OCI-M2 (cell line): Measurements from ENCODE around the gene NELL2.
"Not testable (repeated sequence)": the region's sequence is repeated elsewhere in the genome, so short reads cannot be mapped to it uniquely, and the experiment has no call there.

Experiments used
- DNase-seq: peaks from one replicate; lab custom pipeline; 2025; ENCODE audit not compliant: unreplicated experiment; lab: John Stamatoyannopoulos, UW

NELL2 gene

DNA sequence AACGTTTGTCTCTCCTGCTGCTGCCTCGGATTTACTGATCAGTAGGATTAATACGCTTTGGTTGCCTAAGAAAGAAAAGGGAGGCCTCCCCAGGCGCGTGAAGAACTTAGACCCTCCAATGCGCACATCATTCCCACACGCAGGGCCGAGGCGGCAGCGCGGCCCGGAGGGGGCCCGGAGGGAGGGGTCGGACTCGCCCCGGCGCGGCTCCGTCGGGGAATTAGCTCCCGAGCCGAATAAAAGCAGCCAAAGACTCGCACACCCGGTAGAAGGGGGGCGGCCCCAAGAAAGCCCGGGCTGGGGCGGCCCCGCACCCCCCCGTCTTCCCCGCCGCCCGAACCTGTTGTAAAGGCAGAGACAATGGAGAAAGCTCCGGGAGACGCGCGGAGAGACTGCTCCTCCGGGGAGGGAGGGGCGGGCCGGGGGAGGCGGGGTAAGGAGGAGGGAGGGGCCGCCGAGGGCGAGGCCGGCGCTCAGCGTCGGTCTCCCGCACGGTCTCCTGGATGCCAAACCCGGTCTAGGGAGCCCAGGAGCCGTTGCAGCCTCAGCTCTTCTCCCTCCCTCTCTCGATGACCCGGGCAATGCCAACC lies at the start of gene NELL2:
Gene NELL2, minus strand, starts transcription at position 362 of the 590 bp plus-strand sequence. CDS start 446 bp downstream, outside the sequence.
- DNase-seq = no peak

DNA sequence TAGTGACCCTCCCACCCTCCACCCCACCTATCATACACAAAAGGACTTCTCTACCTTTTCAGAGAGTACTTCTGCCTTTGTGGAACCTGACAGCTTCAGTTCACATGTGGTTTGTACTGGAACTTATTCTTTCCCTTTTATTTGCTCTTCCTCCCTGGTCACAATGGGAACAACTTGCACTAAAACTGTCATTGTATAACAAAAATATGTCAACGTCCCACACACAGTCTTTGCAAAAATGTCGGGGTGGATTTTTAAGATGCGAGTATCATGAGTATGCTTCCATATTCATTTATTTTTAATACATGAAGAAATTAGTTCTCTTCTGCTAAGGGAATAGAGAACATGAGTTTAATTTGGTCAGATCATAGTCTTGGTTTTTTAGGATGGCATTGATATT lies 45.6 kb upstream of the NELL2 start:
- no peak for DNase-seq

DNA sequence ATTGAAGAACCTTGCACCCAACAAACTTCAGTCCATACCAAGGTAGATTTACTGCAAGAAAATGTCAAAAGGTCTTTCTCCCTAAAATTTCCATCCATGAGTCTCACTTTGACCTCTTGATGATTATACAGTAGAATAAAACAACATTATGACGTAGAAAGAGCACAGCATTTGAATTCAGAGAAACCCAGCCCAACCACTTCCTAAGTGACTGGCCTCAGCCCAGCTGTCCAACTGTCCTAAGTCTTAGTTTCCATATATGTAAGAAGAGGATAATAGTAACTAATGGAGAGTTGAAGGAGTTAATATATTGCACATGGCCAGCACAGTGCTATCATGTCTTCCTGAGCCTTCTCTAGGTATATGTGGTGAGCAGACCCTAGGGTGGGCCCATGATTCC lies 41.0 kb upstream of the NELL2 start:
- no peak for DNase-seq

DNA sequence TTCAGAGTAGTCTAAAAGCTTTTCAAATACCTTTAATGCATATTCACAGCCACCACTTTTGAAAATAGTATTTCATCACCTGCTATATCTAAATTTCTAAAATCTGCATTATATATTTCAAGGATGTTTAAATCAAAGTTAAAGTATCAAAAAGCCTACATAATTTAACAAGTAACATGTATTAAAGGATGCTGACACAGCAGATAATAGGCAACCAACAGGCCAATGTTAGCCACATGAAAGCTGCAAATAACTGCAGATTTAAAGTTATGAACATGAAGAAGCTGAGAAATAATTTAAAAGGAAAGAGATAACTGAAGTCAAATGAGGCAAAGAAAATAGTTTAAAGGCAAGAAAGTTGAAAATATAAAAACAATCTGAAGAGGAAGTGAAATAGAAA lies 39.8 kb upstream of the NELL2 start:
- no peak for DNase-seq

DNA sequence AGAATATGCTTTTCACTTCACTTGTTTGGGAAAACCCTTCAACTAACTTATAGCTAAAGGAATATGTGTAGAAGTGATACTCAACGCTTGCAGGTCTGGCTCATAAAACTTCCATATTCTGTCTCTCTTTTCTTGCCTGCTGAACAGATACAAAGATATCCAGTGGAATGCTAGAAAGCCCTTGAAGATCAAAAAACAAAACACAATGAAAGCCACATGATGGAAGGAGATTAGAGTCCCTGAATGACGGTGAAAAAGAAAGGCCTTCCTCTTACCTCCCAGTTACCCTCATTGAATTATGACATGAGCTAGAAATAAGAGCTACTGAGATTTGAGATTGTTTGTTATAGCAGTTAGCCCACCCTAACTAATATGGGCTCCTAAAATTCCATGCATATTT lies 28.2 kb upstream of the NELL2 start:
- no peak for DNase-seq

DNA sequence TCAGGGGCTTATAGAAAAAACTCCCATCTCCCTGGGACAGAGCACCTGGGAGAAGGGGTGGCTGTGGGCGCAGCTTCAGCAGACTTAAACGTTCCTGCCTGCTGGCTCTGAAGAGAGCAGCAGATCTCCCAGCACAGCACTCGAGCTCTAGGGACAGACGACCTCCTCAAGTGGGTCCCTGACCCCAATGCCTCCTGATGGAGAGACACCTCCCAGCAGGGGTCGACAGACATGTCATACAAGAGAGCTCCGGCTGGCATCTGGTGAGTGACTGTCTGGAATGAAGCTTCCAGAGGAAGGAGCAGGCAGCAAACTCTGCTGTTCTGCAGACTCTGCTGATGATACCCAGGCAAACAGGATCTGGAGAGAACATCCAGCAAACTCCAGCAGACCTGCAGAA lies 22.0 kb upstream of the NELL2 start:
- not testable (repeated sequence) for DNase-seq

DNA sequence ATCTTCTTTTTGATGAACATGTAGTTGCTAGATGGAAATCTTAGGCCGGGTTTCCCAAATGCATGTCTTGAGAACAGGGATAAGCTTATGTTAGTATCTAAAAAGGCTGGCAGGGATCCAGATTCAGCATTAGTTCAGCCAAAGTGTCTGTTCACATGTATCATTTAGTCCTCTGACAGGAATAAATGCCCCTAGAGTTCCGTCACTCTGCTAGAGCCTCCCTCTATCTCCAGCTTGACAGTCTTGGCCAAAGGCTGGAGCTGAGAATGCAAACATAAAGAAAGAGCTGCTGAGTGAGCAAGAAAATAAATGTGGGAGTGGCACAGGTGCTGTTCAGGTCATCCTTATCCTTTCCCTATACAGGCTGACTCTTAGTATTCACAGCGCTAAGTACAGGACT lies 13.8 kb upstream of the NELL2 start:
- DNase-seq = no peak

DNA sequence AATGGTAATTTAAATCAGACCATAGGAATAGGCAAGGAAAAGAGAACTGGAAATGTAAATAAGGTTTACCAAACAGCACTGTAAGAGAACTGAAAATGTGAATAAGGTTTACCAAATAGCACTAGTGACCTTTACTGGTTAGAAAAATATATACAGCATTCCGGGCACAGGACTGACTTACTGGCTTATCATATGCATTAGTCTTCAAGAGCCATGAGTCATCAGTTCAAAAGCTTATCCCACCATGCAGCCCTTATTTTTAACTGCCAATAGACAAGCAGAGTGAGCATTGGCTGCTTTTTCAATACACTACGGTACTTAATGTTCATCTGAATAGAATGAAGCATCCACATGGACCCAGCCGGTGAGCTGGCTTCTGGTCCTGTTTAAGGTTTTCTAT lies 13.0 kb upstream of the NELL2 start:
- DNase-seq = no peak

DNA sequence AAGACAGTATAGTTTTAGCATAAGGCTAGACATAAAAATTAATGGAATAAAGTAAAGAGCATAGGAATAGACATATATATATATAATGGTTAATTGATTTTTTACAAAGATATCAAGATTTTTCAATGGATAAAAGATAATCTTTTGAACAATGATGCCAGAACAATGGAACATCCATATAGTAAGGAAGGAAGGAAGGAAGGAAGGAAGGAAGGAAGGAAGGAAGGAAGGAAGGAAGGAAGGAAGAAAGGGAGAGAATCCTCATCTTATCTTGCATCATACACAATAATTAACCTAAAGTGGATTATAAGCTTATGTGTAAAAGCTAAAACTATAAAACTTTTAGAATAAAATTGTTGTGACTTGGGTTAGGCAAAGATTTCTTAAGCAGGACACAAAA lies 9.8 kb upstream of the NELL2 start:
- no peak for DNase-seq

DNA sequence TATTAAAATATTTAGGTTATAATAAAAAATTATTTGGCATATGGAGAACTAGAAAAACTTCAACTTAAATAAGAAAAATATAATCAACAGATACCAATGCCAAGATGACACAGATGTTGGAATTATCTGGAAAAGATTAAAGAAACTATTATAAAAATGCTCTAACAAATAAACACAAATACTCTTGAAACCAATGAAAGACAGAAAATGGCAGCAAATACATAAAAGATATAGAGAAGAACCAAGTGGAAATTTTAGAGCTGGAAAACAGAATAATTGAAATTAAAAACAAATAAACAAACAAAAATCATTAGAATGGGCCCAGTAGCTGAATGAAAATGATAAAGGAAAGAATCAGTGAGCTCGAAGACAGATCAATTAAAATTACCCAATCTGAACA lies 5.1 kb upstream of the NELL2 start:
- no peak for DNase-seq

DNA sequence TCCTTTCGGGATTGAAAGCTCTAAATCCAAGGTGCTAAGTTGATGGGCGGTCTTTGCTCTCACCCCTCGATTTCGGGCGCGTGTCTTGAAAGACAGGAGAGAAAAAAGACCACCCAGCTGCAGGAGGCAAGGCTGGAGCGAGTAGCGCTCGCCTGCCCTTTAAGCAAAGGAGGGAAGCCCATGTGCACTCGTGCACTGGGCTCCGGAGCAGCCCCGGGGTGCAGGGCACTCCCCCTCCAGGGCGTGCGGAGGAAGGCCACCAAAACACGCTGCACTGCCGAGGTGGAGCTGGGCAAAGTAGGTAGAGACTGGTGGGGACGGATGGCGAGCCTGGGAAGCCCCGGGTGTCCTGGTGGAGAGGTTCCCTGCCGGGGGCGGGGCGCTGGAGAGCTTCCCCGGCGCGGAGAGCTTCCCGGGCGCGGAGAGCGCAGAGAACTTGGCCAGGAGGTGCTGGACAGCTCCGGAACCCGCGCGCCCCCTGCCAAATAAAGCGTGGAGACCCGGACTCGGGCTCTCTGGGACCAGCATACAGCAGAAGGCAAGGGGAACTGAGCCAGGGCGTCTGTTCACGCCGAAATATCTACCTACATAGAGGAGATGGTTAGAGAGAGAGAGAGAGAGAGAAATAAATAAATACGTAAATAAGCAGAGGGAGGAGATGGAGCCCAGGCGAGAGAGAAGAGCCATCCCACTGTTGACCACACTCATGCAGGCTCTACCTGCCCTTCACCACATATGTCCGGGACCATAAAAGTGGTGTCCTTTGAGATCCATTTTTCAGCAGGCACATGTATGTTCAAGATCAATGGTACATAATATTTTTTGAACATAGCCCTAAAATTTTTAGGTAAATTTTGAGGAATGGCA lies 662 bp upstream of the NELL2 start:
- DNase-seq = no peak

DNA sequence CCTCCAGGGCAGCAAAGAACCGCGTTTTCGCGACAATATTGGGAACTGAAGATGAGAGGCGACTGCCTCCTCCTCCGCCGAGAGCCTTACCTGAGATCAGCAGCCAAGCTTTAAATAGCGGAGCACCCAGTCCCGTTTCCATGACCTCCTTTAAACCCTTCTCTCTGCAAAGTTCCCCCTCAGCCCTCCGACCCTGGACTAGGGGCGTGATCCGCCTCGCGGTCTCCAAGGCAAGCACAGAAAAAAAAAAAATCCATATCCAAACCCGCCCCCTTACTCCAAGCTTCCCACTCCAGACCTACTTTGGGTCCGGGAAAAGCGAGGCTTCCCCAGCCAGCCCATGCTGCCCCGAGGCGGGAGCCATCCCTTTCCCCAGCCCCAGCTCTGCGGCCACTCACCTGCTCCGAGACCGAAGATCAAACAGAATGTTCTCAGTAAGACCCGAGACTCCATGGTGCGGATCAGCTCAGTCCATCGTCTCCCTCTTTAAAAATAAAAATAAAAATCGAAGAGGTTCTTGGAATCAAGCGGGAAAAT lies 630 bp downstream of the NELL2 start:
- no peak for DNase-seq

DNA sequence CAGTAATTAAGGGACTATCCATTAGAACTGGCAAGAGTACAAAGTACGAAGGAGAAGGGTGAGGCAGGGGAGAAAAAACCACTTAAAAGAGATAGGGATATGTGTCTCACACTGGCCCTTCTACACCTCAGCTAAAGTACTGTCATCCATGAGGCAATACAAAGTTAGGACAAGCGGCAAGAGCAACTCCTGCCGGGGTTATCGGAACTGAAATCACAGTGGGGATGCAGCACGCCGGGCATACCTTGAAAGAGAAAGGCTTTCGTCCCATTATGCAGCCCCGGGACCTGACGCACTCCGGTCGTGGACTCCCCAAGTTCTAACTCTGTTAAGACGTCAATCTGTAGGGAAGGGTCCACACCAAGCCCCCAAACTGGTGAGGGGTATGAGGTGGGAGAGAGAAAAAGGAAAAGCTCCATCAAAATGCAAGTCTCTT lies 1.1 kb downstream of the NELL2 start:
- no peak for DNase-seq

DNA sequence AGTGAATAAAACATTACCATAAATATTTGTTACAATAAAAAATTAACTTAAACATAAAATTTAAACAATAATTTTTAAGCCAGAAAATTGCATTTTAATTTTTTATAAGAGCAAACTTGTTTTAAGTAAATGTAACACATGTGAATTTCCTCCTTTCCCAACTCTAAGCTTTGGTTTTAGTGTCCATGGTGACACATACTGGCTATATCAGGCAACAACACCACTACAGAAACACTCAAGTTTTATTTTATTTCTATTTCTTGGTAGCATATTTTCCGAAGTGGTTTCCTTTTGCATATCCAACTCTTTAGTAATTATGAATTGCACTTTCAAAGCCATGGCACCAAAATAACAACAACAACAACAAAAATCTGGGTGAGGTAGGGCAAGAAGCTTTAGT lies 2.2 kb downstream of the NELL2 start:
- no peak for DNase-seq

DNA sequence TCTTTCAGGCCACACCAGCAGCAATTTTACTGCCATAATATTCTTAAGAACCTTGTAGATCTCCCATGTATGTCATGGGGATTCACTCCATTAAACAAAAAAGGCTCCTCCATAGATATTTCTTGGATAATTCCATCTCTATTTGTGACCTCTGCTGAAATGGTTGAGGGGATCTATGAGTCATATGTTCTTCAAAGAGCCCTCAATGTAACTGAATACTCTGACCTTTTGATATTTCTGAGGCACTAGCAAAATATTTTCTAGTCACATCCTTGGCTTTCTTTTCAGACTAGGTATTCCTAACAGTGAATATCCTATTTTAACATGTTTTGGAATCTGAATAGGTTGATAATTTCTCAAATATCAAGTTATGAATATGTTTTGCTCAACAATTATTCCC lies 6.6 kb downstream of the NELL2 start:
- DNase-seq = no peak

DNA sequence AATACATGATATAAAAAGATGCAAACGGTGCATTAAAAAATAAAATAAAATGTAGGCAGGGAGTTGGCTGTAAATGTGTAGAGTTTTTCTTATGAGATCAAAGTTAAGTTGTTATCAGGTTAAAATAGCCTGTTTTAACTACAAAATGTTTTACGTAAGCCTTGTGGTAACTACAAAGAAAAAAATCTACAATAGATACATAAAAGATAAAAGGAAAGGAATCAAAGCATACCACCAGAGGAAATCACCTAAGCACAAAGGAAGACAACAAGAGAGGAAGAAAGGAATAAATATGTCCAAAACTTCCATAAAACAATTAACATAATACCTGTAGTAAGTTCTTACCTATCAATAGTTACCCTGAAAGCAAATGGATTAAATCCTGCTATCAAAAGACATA lies 12.2 kb downstream of the NELL2 start:
- no peak for DNase-seq

DNA sequence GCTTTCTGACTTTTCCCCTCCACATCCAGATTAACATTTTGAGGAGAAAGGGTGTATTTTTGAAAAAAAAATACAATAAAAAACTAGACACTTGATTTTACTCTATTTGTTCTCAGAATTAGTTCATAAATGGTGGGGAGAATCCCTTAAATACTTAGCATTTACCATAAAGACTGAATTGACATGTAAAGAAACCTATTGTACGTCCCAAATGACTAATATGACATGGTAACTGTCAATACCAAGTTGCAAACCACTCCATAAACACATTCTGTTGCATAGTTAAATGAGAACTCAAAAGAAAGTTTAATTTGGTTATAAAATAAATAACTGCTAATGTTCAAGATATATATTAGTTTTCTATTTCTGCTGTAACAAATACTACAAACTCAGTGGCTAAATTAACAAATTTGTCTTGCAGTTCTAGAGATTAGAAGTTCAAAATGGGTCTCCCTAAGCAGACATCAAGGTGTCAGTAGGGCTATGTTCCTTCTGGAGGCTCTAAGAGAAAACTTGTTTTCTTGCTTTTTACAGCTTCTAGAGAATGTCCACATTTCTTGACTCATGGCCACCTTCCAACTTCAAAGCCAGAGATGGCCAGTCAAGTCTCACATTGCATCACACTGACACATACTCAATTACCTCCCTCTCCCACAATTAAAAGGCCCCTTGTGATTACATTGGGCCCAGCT lies 16.0 kb downstream of the NELL2 start:
- no peak for DNase-seq

DNA sequence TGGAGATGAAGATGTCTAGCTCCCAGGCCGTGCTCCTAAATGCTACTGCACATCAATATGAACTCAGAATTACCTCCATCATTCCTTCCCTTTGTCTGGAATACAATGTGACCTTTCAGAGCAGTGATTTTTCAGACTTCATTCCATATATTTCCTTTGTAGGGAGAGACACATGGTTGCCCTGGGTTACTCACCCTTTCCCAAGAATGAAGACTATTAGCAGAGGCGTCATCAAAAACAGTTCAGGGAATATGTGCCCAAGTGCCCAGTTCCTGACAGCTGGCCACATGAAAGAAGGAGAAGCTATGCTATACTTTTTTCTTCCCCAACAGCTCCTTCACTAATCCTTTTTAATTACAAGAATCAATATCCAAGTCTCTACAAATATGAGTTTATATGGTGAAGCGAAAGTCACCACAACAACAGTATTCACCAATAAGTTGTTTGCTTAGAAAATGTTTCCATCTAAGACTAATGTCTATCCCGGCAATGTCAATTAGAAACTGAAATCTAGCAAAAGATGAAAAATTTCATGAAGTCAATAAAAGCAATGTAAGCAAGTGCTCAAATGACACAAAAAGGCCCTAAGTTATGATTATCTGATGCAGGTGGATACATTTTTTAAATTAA lies 17.8 kb downstream of the NELL2 start:
- DNase-seq = no peak

DNA sequence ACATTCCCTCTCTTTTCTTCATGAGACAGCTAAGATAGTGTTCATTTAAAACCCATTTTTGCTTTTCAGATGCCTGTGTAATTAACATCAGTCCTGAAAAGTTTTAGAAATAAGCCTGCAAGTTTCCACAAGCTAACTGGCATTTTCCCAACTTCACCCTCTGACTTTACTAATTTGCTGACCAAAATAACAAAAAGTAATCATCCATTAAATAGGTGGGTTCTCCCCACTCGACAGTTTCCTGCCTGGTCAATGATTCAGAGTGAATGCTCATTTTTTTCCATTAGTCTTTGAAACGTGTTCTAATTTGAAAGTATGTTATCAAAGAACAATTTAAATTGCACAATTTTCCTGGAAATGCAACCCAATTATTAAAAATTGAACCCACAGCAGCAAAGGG lies 23.6 kb downstream of the NELL2 start:
- DNase-seq = no peak

DNA sequence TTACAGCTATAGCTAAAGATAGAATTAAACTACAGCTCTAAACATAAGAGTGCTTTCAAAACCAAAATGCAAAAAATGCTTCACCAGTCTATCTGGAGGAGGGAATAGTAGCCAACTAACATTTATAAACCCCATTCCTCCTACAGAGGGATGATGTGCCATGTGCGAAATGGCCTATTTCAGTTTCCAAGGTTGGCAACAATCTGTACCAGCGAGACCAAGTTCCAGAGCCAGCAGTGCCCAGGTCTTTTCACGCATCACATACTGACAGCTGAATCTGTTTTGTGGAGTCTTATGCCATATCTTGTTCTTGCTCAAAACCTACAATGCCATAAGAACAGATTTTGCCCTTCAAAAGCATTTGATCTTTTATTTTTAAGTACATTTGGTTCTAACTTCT lies 24.5 kb downstream of the NELL2 start:
- DNase-seq = no peak

DNA sequence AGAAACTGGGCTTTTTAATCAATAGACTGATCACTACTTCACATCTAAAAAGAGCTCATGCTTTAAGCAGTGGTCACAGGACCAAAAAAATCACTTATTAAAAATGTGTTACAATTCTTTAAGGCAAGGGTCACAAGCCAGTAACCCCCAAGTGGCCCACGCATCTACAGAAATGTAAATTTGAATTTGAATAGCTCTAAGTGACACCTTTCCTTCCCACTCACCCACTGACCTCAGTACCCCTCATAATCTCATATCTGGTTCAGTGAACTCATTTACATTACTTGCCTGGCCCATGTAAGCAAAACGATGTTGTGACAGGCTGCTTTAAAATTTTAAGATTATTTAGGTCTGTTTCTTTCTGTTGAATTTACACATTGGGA lies 27.4 kb downstream of the NELL2 start:
- DNase-seq = no peak
